Aorta (tissue), 5 donors: ENCODE data around the gene MBNL3. TPM values are rescaled to one million over a fixed set of nuclear protein-coding genes. Genes with fewer than 3 reads are reported as not detected.

ENCODE experiments used
- ATAC-seq: fragments of 200-7000 bp; cut with Tn5 transposase; one replicate; pipeline ENCODE4 v1.9.1; 2022; ENCODE audit warnings: moderate library complexity; ENCODE audit not compliant: low FRiP score
- DNase-seq, 2 donors: peaks; one replicate each; pipeline ENCODE4 v3.0.0-alpha.2; 2020
- H3K27ac ChIP-seq, 2 donors: one replicate each; pipeline ENCODE4 v1.5.1; 2013; ENCODE audit warnings: low read length in 2 of 2, mild to moderate bottlenecking in 2 of 2, moderate library complexity in 2 of 2, control low read depth in 1 of 2, inconsistent platforms in 1 of 2, low read depth in 1 of 2
- H3K27me3 ChIP-seq, 2 donors: one replicate each; pipeline ENCODE4 v1.6.1; 2013; ENCODE audit warnings: control low read depth in 1 of 2, low read length in 1 of 2, mild to moderate bottlenecking in 1 of 2, moderate library complexity in 1 of 2; ENCODE audit not compliant: insufficient read depth in 2 of 2, control insufficient read depth in 1 of 2
- H3K36me3 ChIP-seq, 2 donors: one replicate each; pipeline ENCODE4 v1.6.1; 2013; ENCODE audit warnings: control low read depth in 1 of 2, low read length in 1 of 2, mild to moderate bottlenecking in 1 of 2; ENCODE audit not compliant: insufficient read depth in 2 of 2, control insufficient read depth in 1 of 2
- H3K4me1 ChIP-seq, 2 donors: one replicate each; pipeline ENCODE4 v1.6.1; 2013; ENCODE audit warnings: low read length in 2 of 2, control low read depth in 1 of 2, mild to moderate bottlenecking in 1 of 2, moderate library complexity in 1 of 2; ENCODE audit not compliant: insufficient read depth in 2 of 2, control insufficient read depth in 1 of 2
- H3K4me3 ChIP-seq, 2 donors: one replicate each; pipeline ENCODE4 v1.5.1; 2013; ENCODE audit warnings: low read length in 2 of 2, control low read depth in 1 of 2, mild to moderate bottlenecking in 1 of 2
- H3K9me3 ChIP-seq: one replicate; pipeline ENCODE4 v1.6.1; 2013; ENCODE audit warnings: mild to moderate bottlenecking, low read length; ENCODE audit not compliant: control insufficient read depth
- WGBS, 2 donors: extraction: QIAGEN DNeasy Blood & Tissue Kit; methylation state at CpG; one replicate each; pipeline ENCODE4 v1.1.7; 2013; 5-methylcytosine and 5-hydroxymethylcytosine counted together
- intact Hi-C, 2 donors: fragments of 100-400 bp; cut with DNase I; formaldehyde crosslinking; loops; one replicate each; pipeline versions ENCODE4 v1.14.2 to v1.15.0; 2022
- long read RNA-seq, 2 donors: library from polyadenylated mRNA; unstranded; transcript quantifications; one replicate each; pipeline ENCODE4 v2.0.0, GENCODE V29; 2020 to 2021
- polyA plus RNA-seq, 2 donors: library from polyadenylated mRNA; stranded (reverse); fragments of 200-250 nt; gene quantifications; one replicate each; pipeline ENCODE4 v1.2.3, GENCODE V29; 2013
- total RNA-seq, 2 donors: library from RNA; stranded (reverse); fragmentation: NEBNext Ultra II Directional; extraction: Animal tissue kit (Norgen Biotek cat#: 25700); gene quantifications; one replicate each; pipeline ENCODE4 v1.2.1, GENCODE V29; 2021
- donor health status: healthy with polysubstance abuse.
- donor health status: Bipolar disorder and iron deficiency.
- donor health status: DM: no; HTN: no; CAD: no.
- donor health status: DM: no; HTN: no; CAD: no.
- donor health status: DM: yes; HTN: yes; CAD: no.

The MBNL3 gene, protein sequence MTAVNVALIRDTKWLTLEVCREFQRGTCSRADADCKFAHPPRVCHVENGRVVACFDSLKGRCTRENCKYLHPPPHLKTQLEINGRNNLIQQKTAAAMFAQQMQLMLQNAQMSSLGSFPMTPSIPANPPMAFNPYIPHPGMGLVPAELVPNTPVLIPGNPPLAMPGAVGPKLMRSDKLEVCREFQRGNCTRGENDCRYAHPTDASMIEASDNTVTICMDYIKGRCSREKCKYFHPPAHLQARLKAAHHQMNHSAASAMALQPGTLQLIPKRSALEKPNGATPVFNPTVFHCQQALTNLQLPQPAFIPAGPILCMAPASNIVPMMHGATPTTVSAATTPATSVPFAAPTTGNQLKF
- total RNA-seq = 10 to 100 TPM in 1 of 2 donors, 1 to 10 TPM in 1; 6.0 to 11.7 TPM
- polyA plus RNA-seq = 1 to 10 TPM in 1 of 2 donors, under 1 TPM in 1; 0.31 to 2.1 TPM
- long read RNA-seq, donor 1, partial matches to known transcripts = 0 of 3 reads
- long read RNA-seq, donor 1, other reads (novel, unspliced or antisense) = 3 of 3 reads
- long read RNA-seq, donor 2, partial matches to known transcripts = 0 of 6 reads
- long read RNA-seq, donor 2, other reads (novel, unspliced or antisense) = 6 of 6 reads

DNA sequence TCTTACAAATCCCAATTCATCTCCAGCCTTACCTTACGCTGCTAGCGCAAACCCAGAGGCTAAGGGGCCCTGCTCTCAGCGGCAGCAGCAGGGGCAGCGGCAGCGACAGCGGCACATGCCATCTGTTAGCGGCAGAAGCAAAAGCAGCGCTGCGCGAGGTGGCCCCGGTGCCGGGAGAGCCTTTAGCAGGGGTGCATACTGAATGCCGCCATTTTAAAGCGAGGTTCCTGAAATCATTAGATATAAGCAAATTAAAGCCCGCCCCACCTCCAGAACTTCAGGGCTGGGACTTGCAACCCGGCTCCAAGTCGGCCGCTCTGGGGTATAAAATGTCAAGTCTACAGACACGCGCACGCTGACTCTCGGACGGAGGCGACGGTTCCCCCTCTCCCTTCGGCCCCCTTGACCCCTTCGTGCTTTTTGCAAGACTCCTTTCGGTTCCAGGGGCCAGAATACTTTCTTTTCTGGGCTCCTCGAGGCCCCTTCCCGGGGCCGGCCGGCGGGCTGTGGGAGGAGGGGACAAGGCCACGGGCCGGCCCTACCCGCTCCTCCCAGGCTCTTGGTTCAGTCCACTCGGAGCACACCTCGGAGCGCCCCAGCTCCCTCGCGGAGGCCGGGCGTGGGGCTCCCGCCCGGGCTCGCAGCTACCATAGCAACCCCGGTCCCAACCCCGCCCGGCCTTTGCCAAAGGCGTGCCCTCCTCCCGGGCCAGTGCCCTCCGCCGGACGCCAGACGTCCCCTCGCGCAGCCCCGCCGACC lies at the start of gene MBNL3:
Gene MBNL3 (minus strand): TSS at position 220 of the 759 bp plus-strand sequence. CDS start 49,427 bp downstream, outside the sequence.
- intact Hi-C loops = loop anchor here in 1 of 2 donors (10.0 kb wide), 1 partner anchor 274 kb away; the partner anchor contains the start of gene RAP2C
- DNase-seq (peak; percentile 70 to 84), ATAC-seq (peak; percentile 86)
- Histone ChIP-seq H3K36me3 (no peaks in the 10 kb centered on the region), H3K4me1 (no peaks in the 10 kb centered on the region), H3K27ac (peak within 1 kb of the TSS in 1 of 2 donors; percentile 48), H3K27me3 (peaks cover 0 to 3% of the 10 kb centered on the region in 2 donors), H3K9me3 (no peaks in the 10 kb centered on the region), H3K4me3 (peak within 1 kb of the TSS; percentile 50 to 89)
- 0 to 25% methylated on average over 52 to 59 of the region's 59 CpGs for WGBS, 2 donors

DNA sequence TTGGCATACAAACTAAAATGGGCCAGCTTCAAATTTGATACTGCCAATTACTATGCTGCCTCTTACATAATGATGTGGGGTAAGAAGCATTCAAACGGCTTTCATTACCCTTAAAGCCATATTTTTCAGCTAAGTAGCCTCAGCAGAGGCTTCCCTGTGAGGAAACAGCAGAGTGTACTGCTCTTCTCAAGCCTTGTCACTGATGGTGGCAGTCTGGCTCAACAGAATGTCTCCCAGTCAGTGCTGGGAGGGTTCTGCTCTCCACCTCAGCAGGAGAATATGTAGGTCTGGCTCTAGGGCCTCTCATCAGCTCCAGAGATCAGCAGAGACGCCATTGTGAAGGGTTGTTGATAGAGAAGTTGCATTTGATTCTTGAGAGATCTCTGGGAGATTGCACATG lies 44.6 kb upstream of the MBNL3 start:
- no peaks in the 10 kb centered on the region for H3K36me3 ChIP-seq

DNA sequence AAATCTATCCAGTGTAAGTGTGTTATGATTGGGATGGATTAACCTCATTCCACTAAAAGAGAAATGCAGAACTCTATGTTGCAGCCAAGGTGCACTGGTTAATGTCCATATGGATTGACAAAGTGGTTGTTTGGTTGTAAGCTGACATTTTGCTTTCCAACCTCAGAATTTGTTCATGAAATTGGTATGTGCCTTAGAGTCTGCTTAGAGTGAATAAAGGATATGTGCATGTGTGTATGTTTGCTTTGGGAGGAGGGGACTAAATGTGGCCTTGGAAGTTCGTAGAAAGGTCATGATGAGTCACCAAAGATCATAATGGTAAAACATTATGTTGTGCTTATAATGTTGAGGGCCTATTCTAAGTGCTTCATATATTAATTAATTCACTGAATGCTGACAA lies 44.1 kb upstream of the MBNL3 start:
- no peaks in the 10 kb centered on the region for H3K9me3 ChIP-seq
- no peak overlapping the region for H3K4me3 ChIP-seq
- 24 to 48% methylated on average over 1 of the region's 1 CpG for WGBS, 2 donors
- ATAC-seq (no peak), DNase-seq (no peak)
- H3K27ac ChIP-seq = no peak overlapping the region
- intact Hi-C loops = no loop called here
- H3K36me3 ChIP-seq = no peaks in the 10 kb centered on the region
- no peaks in the 10 kb centered on the region for H3K4me1 ChIP-seq
- no peaks in the 10 kb centered on the region for H3K27me3 ChIP-seq

More for the DNA sequence above, 44.6 kb upstream of the MBNL3 start:
- intact Hi-C loops = no loop called here
- no peaks in the 10 kb centered on the region for H3K9me3 ChIP-seq
- ATAC-seq (no peak), DNase-seq (no peak)
- no peaks in the 10 kb centered on the region for H3K27me3 ChIP-seq
- H3K4me3 ChIP-seq = no peak overlapping the region
- no peak overlapping the region for H3K27ac ChIP-seq
- 48 to 76% methylated on average over 2 of the region's 2 CpGs for WGBS, 2 donors
- no peaks in the 10 kb centered on the region for H3K4me1 ChIP-seq

DNA sequence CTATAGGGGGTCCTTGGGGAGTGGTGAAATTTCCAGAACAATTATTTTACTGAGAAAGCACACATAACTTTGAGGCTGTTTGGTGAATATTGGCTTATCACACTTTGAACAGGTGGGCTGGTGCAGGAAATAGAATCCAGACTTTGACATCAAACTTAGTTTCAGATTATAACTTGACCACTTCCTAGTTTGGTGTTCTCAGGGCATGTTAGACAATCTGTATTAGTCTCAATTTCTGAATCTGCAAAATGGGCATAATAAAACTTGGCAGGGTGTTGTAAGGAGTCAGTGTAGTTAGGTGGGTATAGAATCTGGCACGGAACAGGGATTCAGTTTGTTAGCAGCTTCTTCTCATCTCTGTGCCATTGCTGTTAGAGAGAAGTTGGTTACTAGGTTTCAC lies 43.3 kb upstream of the MBNL3 start:
- ATAC-seq = no peak
- no peaks in the 10 kb centered on the region for H3K36me3 ChIP-seq
- intact Hi-C loops = no loop called here

DNA sequence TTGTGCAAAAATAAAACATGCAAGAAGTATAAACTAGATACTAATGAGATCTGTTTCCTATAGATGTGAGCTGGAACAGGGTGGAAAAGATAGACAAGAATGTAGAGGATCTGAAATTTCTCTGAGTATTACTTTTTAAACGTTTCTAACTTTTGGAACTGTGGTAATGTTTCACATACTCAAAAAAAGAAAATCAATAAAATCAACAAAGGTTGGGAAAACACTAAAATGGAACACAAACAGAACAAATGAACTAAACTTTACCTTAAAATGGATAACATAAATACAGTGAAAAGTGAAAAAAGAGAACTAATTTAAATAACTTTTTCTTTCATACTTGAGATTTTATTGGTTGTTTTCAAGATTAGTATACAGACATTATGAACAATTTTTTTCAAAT lies 32.0 kb upstream of the MBNL3 start:
- no peak overlapping the region for H3K4me3 ChIP-seq
- DNase-seq (no peak), ATAC-seq (no peak)
- intact Hi-C loops = no loop called here
- H3K27ac ChIP-seq = no peak overlapping the region
- no peaks in the 10 kb centered on the region for H3K27me3 ChIP-seq
- no peaks in the 10 kb centered on the region for H3K36me3 ChIP-seq
- 35 to 48% methylated on average over 1 of the region's 1 CpG for WGBS, 2 donors
- no peaks in the 10 kb centered on the region for H3K4me1 ChIP-seq
- no peaks in the 10 kb centered on the region for H3K9me3 ChIP-seq

More for the DNA sequence above, 43.3 kb upstream of the MBNL3 start:
- H3K4me3 ChIP-seq = no peak overlapping the region
- no peaks in the 10 kb centered on the region for H3K4me1 ChIP-seq
- no peaks in the 10 kb centered on the region for H3K9me3 ChIP-seq
- DNase-seq = no peak
- H3K27ac ChIP-seq = no peak overlapping the region
- H3K27me3 ChIP-seq = no peaks in the 10 kb centered on the region
- 68 to 93% methylated on average over 1 of the region's 1 CpG for WGBS, 2 donors

DNA sequence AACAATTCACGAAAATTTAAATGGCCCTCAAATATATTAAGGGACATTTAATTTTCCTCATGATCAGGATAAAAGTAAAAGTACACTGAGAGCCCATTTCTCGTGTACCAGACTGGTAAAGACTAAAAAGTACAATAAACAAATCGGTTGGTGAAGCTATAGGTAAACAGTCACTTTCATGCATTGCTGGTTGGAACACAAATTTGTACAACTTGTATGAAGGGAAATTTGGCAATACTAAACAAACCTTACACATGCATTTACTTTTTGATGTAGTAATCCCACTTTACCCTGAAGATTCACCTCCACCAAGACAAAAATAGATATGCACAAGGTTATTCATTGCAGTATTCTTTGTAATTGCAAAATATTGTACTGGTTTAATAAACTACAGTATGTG lies 31.4 kb upstream of the MBNL3 start:
- H3K27ac ChIP-seq = no peak overlapping the region
- H3K27me3 ChIP-seq = no peaks in the 10 kb centered on the region
- H3K36me3 ChIP-seq = no peaks in the 10 kb centered on the region
- no peak for DNase-seq
- no peaks in the 10 kb centered on the region for H3K9me3 ChIP-seq
- no peak overlapping the region for H3K4me3 ChIP-seq
- WGBS, 2 donors = 55 to 84% methylated on average over 3 of the region's 3 CpGs
- ATAC-seq = no peak
- intact Hi-C loops = no loop called here
- no peaks in the 10 kb centered on the region for H3K4me1 ChIP-seq

DNA sequence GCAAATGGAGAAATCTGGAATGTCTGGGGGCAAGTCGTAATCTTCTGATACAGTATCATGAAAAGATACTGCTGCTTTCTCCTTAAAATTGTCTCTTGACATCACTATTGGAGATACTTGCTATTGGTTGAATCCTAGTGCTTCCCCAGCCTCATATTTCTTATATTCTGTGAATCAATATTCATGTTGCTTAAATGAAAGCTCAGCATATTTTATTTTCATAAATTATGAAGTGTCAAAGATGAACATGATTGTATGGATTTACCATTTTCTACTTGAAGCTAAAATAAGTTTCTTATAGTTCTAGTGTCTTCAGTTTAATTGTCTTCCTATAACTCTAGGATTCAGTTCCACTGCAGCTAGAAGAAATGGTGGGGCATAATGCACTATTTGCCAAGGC lies 29.6 kb upstream of the MBNL3 start:
- intact Hi-C loops = no loop called here
- Histone ChIP-seq H3K27ac (no peak overlapping the region), H3K9me3 (no peaks in the 10 kb centered on the region), H3K4me3 (no peak overlapping the region), H3K27me3 (no peaks in the 10 kb centered on the region), H3K4me1 (no peaks in the 10 kb centered on the region), H3K36me3 (no peaks in the 10 kb centered on the region)
- ATAC-seq = no peak
- 61 to 82% methylated on average over 1 of the region's 1 CpG for WGBS, 2 donors
- no peak for DNase-seq

DNA sequence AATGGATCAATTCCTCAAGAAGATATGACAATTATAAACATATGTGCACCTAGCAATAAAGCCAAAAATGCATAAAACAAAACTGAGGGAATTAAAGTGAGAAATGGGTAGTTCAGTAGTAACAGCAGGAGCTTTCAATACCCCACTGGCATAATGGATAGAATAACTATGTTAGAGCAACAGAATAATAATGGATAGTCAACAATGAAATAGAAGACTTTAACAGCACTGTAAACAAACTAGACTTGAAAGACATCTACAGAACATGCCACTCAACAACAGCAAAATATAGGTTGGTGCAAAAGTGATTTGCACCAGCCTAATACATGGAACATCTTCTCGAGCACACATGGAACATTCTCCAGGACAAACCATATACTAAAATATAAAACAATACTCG lies 20.0 kb upstream of the MBNL3 start:
- H3K27ac ChIP-seq = no peak overlapping the region
- H3K4me3 ChIP-seq = no peak overlapping the region
- H3K27me3 ChIP-seq = no peaks in the 10 kb centered on the region
- DNase-seq (no peak), ATAC-seq (no peak)
- no peaks in the 10 kb centered on the region for H3K9me3 ChIP-seq
- WGBS, 2 donors = 79 to 93% methylated on average over 2 of the region's 2 CpGs
- H3K36me3 ChIP-seq = no peaks in the 10 kb centered on the region
- H3K4me1 ChIP-seq = no peaks in the 10 kb centered on the region
- intact Hi-C loops = no loop called here
